Left lung (tissue), 10 donors: ENCODE data around the gene ACSL3. TPM values are rescaled to one million over a fixed set of nuclear protein-coding genes. Genes with fewer than 3 reads are reported as not detected.
A peak's percentile ranks its signal among the peaks of the same experiment; 100 is the strongest.

Experiments used
- ATAC-seq: fragments of 200-7000 bp; cut with Tn5 transposase; one replicate; pipeline ENCODE4 v1.9.1; 2020; ENCODE audit warnings: moderate library complexity
- DNase-seq, 4 donors: peaks; one replicate each; pipeline ENCODE4 v3.0.0-alpha.2; 2013 to 2020
- H3K27ac ChIP-seq, 2 donors: fragments of 200-600 bp; sonication (generic) in 1 of 2; one replicate each; pipeline versions ENCODE4 v1.5.0 to v1.8.0; 2020 to 2021
- H3K27me3 ChIP-seq, 2 donors: fragments of 200-600 bp; sonication (generic) in 1 of 2; one replicate each; pipeline versions ENCODE4 v1.5.0 to v1.8.0; 2020 to 2021
- H3K36me3 ChIP-seq, 2 donors: fragments of 200-600 bp; sonication (generic) in 1 of 2; one replicate each; pipeline versions ENCODE4 v1.5.0 to v1.8.0; 2020 to 2021
- H3K4me1 ChIP-seq, 2 donors: fragments of 200-600 bp; one replicate each; pipeline ENCODE4 v1.8.0; 2021
- H3K4me3 ChIP-seq, 2 donors: fragments of 200-600 bp; sonication (generic) in 1 of 2; one replicate each; pipeline versions ENCODE4 v1.5.0 to v1.8.0; 2020 to 2021; ENCODE audit warnings: mild to moderate bottlenecking in 1 of 2
- H3K9me3 ChIP-seq, 2 donors: fragments of 200-600 bp; sonication (generic) in 1 of 2; one replicate each; pipeline versions ENCODE4 v1.5.0 to v1.8.0; 2020 to 2021
- intact Hi-C, 2 donors: fragments of 100-400 bp; cut with DNase I; formaldehyde crosslinking; loops; one replicate each; pipeline versions ENCODE4 v1.11.2 to v1.14.2; 2022
- polyA plus RNA-seq, 6 donors: library from polyadenylated mRNA; unstranded; fragments of 120-200 nt; gene quantifications; one replicate each; pipeline ENCODE4 v1.2.1, GENCODE V29; 2013; ENCODE audit not compliant: insufficient read length in 6 of 6
- total RNA-seq, 2 donors: library from RNA; stranded (reverse); fragmentation: NEBNext Ultra II Directional; extraction: Animal tissue kit (Norgen Biotek cat#: 25700); gene quantifications; one replicate each; pipeline ENCODE4 v1.2.1, GENCODE V29; 2021
- TF ChIP-seq, protein P1 (sequence below), 2 donors: fragments of 200-600 bp; sonication (generic) in 1 of 2; IDR thresholded peaks; one replicate each; pipeline versions ENCODE4 v1.5.0 to v1.8.0; 2021; ENCODE audit warnings: antibody characterized with exemption in 2 of 2
- donor health status: DM: no; HTN: yes; CAD: no.
- donor health status: DM: no; HTN: no; CAD: no.

ACSL3 gene
- total and polyA plus RNA-seq, 8 donors: 55.1 to 102 (median 61.0) TPM

DNA sequence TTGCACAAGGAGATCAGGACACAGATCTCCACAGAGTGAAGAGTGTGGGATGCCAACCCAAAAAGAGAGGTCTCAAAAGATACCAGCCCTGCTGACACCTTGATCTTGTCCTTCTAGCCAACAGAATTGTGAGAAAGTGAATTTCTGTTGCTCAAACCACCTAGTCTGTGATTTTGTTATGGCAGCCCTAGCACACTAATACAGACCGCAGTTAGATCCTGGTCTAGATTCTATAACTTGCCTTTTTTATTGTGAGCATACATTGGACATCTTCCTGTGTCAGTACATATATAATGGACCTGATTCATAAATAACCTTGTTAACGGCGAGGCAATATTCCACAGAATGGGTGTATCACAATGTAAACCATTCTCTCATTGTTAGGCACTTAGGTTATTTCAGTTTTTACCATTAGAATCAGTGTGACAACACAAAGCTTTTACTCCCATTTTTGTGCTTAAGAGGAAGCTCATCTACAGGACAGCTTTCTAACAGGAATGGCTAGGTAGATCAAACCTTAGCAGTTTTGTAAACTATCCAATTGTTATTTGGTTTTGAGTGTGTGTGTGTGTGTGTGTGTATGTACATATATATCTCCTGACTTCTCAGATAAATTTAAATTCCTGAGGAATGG, 89.0 kb downstream of the ACSL3 start:
- Histone ChIP-seq H3K27ac (no peak overlapping the region), H3K36me3 (no peaks in the 10 kb centered on the region), H3K4me1 (peaks cover 0 to 4% of the 10 kb centered on the region in 2 donors), H3K27me3 (no peaks in the 10 kb centered on the region), H3K4me3 (no peak overlapping the region), H3K9me3 (no peaks in the 10 kb centered on the region)
- ATAC-seq (no peak), DNase-seq (no peak)
- intact Hi-C loops: no loop called here
- TF ChIP-seq, protein P1, sequence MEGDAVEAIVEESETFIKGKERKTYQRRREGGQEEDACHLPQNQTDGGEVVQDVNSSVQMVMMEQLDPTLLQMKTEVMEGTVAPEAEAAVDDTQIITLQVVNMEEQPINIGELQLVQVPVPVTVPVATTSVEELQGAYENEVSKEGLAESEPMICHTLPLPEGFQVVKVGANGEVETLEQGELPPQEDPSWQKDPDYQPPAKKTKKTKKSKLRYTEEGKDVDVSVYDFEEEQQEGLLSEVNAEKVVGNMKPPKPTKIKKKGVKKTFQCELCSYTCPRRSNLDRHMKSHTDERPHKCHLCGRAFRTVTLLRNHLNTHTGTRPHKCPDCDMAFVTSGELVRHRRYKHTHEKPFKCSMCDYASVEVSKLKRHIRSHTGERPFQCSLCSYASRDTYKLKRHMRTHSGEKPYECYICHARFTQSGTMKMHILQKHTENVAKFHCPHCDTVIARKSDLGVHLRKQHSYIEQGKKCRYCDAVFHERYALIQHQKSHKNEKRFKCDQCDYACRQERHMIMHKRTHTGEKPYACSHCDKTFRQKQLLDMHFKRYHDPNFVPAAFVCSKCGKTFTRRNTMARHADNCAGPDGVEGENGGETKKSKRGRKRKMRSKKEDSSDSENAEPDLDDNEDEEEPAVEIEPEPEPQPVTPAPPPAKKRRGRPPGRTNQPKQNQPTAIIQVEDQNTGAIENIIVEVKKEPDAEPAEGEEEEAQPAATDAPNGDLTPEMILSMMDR (IDR thresholded peaks at IDR 0.05): no peak

DNA sequence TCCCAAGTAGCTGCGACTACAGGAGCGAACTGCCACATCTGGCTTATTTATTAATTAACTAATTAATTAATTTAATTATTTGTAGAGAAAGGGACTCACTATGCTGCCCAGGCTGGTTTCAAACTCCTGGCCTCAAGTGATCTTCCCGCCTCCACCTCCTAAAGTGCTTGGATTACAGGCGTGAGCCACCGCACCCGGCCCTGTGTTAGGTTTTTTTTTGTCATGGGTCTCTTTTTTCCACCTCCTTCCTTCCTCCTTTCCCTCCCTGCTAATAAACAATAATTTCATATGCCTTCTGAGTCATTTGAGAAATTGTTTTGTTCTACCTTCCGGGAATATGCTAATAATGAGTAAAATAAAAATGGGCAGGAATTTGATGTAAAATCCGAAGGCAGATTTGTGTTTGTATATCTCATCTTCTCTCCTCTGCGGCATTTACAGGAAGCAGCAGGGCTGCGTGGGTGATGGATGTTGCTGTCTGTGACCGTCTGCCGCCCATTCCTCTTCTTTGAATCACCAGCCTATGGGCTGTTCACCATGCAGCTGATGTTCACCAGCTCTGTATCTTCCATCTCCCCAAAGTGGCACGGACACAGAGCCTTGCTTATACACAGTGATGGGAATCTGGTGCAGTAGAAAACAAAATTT, 89.9 kb downstream of the ACSL3 start:
- Histone ChIP-seq H3K9me3 (no peaks in the 10 kb centered on the region), H3K4me3 (no peak overlapping the region), H3K27ac (no peak overlapping the region), H3K4me1 (peaks cover 0 to 4% of the 10 kb centered on the region in 2 donors), H3K27me3 (no peaks in the 10 kb centered on the region), H3K36me3 (no peaks in the 10 kb centered on the region)
- intact Hi-C loops: no loop called here
- ATAC-seq: peak; percentile 27
- DNase-seq: no peak
- TF ChIP-seq, protein P1 (IDR thresholded peaks at IDR 0.05): no peak

DNA sequence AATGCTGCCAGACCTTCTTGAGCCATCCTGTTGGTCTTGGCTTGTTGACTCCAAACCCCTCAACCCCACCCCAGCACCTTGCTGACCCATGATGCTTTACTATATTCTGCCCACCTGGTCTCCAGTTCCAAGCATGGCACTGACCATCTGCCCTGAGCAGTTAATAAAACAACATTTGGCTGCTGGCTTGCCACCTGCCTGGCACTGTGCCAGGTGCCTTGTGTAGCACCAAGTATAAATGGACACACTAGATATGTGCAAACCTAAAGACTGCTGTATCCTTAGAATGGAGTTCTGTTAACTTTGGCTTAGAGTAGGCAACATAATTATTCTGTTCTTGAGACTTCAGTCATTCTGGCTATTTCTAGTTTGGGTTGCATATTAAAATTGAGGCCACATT, 91.4 kb downstream of the ACSL3 start:
- Histone ChIP-seq H3K27ac (no peak overlapping the region), H3K27me3 (no peaks in the 10 kb centered on the region), H3K36me3 (no peaks in the 10 kb centered on the region), H3K9me3 (no peaks in the 10 kb centered on the region), H3K4me1 (peaks cover 0 to 4% of the 10 kb centered on the region in 2 donors), H3K4me3 (no peak overlapping the region)
- no peak for DNase-seq
- no peak for ATAC-seq
- intact Hi-C loops: no loop called here
- TF ChIP-seq, protein P1 (IDR thresholded peaks at IDR 0.05): no peak

DNA sequence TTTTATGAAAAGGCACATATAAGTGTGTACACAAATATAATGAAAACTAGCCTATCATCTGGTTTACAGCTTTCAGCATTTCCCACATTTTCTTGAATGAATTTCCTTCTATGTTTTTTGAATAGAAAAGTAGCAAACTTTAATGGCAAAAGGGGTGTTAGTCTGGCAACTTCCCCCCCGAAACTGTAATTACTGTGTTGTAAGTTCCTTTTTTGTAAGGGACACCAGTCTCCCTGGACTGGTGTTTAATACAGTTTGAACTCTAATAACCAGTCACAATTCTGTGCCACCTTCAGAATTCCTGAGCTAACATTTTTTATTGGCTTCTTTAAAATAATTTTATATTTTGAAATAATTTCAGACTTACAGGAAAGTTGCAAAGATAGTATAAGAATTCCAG, 94.2 kb downstream of the ACSL3 start:
- DNase-seq (no peak), ATAC-seq (no peak)
- intact Hi-C loops: no loop called here
- no peak overlapping the region for H3K27ac ChIP-seq
- TF ChIP-seq, protein P1 (IDR thresholded peaks at IDR 0.05): no peak
- H3K27me3 ChIP-seq: no peaks in the 10 kb centered on the region
- peaks cover 0 to 4% of the 10 kb centered on the region in 2 donors for H3K4me1 ChIP-seq
- no peak overlapping the region for H3K4me3 ChIP-seq
- H3K9me3 ChIP-seq: no peaks in the 10 kb centered on the region
- no peaks in the 10 kb centered on the region for H3K36me3 ChIP-seq

DNA sequence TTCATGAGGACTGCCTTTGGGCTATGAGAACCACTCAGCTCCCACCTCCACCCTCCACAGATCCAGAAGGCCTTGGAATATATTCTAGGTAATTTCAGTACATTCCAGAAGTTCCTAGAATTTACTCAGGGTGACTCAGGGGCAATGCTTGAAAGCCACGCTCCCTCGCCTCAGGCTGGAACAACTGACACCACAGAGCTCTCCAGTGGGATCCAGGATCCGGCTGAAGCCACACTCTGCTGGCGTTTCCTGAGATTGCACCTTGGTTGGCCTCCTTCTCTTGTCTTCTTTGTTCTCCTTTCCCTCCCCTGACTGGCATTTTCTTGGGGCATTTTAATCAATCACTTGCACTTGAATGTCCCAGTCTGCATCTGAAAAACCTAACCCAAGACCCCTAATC, 98.5 kb downstream of the ACSL3 start:
- TF ChIP-seq, protein P1 (IDR thresholded peaks at IDR 0.05): no peak
- ATAC-seq: peak; percentile 60
- no peaks in the 10 kb centered on the region for H3K36me3 ChIP-seq
- H3K4me3 ChIP-seq: no peak overlapping the region
- no peaks in the 10 kb centered on the region for H3K9me3 ChIP-seq
- H3K27me3 ChIP-seq: no peaks in the 10 kb centered on the region
- intact Hi-C loops: no loop called here
- no peak overlapping the region for H3K27ac ChIP-seq
- H3K4me1 ChIP-seq: peaks cover 0 to 4% of the 10 kb centered on the region in 2 donors
- no peak for DNase-seq
